ENCODE measurements around the gene OPCML. TPM values are rescaled to one million over a fixed set of nuclear protein-coding genes. Genes with fewer than 3 reads are reported as not detected.

OPCML gene
- total RNA-seq, 1 donor from 2014 or later: 0.61 TPM

- TF ChIP-seq, protein P1, sequence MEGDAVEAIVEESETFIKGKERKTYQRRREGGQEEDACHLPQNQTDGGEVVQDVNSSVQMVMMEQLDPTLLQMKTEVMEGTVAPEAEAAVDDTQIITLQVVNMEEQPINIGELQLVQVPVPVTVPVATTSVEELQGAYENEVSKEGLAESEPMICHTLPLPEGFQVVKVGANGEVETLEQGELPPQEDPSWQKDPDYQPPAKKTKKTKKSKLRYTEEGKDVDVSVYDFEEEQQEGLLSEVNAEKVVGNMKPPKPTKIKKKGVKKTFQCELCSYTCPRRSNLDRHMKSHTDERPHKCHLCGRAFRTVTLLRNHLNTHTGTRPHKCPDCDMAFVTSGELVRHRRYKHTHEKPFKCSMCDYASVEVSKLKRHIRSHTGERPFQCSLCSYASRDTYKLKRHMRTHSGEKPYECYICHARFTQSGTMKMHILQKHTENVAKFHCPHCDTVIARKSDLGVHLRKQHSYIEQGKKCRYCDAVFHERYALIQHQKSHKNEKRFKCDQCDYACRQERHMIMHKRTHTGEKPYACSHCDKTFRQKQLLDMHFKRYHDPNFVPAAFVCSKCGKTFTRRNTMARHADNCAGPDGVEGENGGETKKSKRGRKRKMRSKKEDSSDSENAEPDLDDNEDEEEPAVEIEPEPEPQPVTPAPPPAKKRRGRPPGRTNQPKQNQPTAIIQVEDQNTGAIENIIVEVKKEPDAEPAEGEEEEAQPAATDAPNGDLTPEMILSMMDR (IDR thresholded peaks at IDR 0.05; ENCODE audit: partially characterized antibody, unreplicated experiment): no peak
- H3K4me3 Mint-ChIP-seq (ENCODE audit: unreplicated experiment): no peak overlapping the region
- no peaks in the 10 kb centered on the region for H3K36me3 Mint-ChIP-seq (ENCODE audit: unreplicated experiment)
- peaks cover 4% of the 10 kb centered on the region for H3K9me3 Mint-ChIP-seq (ENCODE audit: unreplicated experiment)
- peaks cover 5% of the 10 kb centered on the region for H3K4me1 Mint-ChIP-seq (ENCODE audit: low read depth, unreplicated experiment)
- no peak for DNase-seq
- no peak overlapping the region for H3K27ac Mint-ChIP-seq (ENCODE audit: unreplicated experiment)
- no peaks in the 10 kb centered on the region for H3K27me3 Mint-ChIP-seq (ENCODE audit: unreplicated experiment)
These were observed 525.2 kb downstream of the OPCML start for GRCh38 chr11:133007027-133007584.

- Mint-ChIP-seq H3K27me3 (ENCODE audit: unreplicated experiment) (no peaks in the 10 kb centered on the region), H3K4me1 (ENCODE audit: low read depth, unreplicated experiment) (peaks cover 5% of the 10 kb centered on the region), H3K9me3 (ENCODE audit: unreplicated experiment) (peaks cover 4% of the 10 kb centered on the region), H3K36me3 (ENCODE audit: unreplicated experiment) (no peaks in the 10 kb centered on the region), H3K27ac (ENCODE audit: unreplicated experiment) (no peak overlapping the region), H3K4me3 (ENCODE audit: unreplicated experiment) (no peak overlapping the region)
- DNase-seq: no peak
- TF ChIP-seq, protein P1 (IDR thresholded peaks at IDR 0.05; ENCODE audit: partially characterized antibody, unreplicated experiment): no peak
These were observed 527.9 kb downstream of the OPCML start for GRCh38 chr11:133004369-133004768.

DNA sequence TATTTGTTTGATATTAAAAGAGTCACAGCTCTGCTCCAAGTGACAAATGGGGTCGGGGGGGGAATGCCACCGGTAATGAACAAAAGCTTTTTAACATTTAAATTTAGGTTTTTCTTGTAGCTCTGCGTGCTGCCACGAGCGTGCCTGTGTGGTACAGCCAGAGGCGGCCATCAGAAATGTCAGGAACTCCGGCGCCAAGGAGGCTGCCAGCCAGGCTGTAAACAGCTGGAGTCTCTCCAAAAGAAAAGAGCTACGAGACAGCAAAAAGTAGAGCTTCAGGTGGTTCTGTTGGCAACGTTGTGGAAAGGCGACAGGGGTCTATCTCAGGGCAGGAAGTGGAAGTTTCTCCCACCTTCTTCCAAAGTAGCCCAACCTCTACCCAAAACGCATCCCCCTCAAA is 532.8 kb downstream of the OPCML start:
- Mint-ChIP-seq H3K9me3 (ENCODE audit: unreplicated experiment) (no peaks in the 10 kb centered on the region), H3K27me3 (ENCODE audit: unreplicated experiment) (no peaks in the 10 kb centered on the region), H3K4me1 (ENCODE audit: low read depth, unreplicated experiment) (peaks cover under 1% of the 10 kb centered on the region), H3K27ac (ENCODE audit: unreplicated experiment) (no peak overlapping the region), H3K4me3 (ENCODE audit: unreplicated experiment) (no peak overlapping the region), H3K36me3 (ENCODE audit: unreplicated experiment) (no peaks in the 10 kb centered on the region)
- TF ChIP-seq, protein P1 (IDR thresholded peaks at IDR 0.05; ENCODE audit: partially characterized antibody, unreplicated experiment): no peak
- no peak for DNase-seq

GRCh38 chr11:132999031-132999430 is 533.3 kb downstream of the OPCML start:
- no peak for DNase-seq
- H3K4me3 Mint-ChIP-seq (ENCODE audit: unreplicated experiment): no peak overlapping the region
- no peaks in the 10 kb centered on the region for H3K4me1 Mint-ChIP-seq (ENCODE audit: low read depth, unreplicated experiment)
- H3K27me3 Mint-ChIP-seq (ENCODE audit: unreplicated experiment): no peaks in the 10 kb centered on the region
- H3K9me3 Mint-ChIP-seq (ENCODE audit: unreplicated experiment): no peaks in the 10 kb centered on the region
- H3K36me3 Mint-ChIP-seq (ENCODE audit: unreplicated experiment): no peaks in the 10 kb centered on the region
- no peak overlapping the region for H3K27ac Mint-ChIP-seq (ENCODE audit: unreplicated experiment)
- TF ChIP-seq, protein P1 (IDR thresholded peaks at IDR 0.05; ENCODE audit: partially characterized antibody, unreplicated experiment): no peak

DNA sequence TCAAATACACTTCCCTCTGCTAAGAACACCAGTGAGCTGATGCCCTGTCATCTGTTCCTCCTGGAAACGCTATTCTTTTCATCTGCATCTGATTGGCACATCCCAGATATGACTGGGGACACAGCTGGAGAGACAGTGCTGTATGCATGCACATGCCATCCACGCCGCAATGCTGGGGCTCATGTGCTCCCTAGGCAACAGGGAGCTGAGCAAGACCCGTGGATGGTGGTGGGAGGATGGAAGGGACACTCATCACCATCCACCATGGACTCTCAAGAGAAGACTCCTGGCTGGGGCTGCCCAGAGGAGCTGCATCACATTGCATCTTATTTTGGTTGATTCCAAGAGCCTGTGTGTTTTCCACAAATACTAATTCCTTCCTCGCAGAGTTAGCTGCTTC is 534.9 kb downstream of the OPCML start:
- Mint-ChIP-seq H3K4me1 (ENCODE audit: low read depth, unreplicated experiment) (peaks cover 9% of the 10 kb centered on the region), H3K4me3 (ENCODE audit: unreplicated experiment) (no peak overlapping the region), H3K36me3 (ENCODE audit: unreplicated experiment) (no peaks in the 10 kb centered on the region), H3K27me3 (ENCODE audit: unreplicated experiment) (no peaks in the 10 kb centered on the region), H3K9me3 (ENCODE audit: unreplicated experiment) (no peaks in the 10 kb centered on the region), H3K27ac (ENCODE audit: unreplicated experiment) (no peak overlapping the region)
- DNase-seq: no peak
- TF ChIP-seq, protein P1 (IDR thresholded peaks at IDR 0.05; ENCODE audit: partially characterized antibody, unreplicated experiment): no peak
